Measurements from ENCODE around the gene DNMT1. TPM values are rescaled to one million over a fixed set of nuclear protein-coding genes. Genes with fewer than 3 reads are reported as not detected.

The DNMT1 gene
- total and polyA plus RNA-seq, 5 experiments from 2014 or later = 93.7 to 231 (median 146) TPM

DNA sequence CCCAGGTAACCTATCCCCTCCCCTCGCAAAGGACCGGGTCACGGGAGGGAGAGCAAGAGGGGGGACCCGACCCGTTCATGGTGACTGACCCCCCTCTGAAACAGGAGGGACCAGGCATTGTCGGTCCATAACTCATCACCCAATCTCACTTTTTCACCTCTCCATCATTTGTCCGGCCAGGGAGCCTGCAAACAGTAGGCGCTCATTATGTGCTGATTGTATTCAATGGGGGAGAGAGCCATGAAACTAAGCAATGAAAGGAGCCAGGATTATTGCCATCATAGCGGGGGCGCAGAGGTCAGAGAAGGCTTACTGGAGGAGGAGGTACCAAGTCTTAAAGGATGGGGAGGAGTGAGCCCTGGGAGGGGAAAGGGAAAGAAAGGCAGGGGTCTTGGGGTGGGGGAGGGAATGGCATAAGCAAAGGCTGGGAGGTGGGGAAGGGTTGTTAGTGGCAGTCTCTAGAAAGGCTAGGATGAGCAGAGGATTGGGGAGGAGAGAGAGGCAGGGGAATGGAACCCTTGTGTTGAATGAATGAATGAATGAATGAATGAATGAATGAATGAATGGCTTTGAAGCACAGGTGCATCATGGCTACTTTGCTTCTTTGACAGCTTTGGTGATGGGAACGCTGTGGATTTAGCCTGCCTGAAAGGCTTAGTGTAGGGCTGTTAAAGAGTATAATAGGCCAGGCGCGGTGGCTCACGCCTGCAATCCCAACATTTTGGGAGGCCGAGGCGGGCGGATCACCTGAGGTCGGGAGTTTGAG is 107.3 kb downstream of the DNMT1 start:
- ATAC-seq = no peak
- peak overlapping the region in 9 of 10 donors; percentile 15 to 93 (median 82) for H3K27ac Mint-ChIP-seq
- POLR2A ChIA-PET = interaction anchor here (0.5 to 1.0 kb wide), 3 partner anchors 10 to 38 kb away, joined by 3 to 4 read pairs (median 3); no protein-coding TSS in a partner anchor

GRCh38 chr19:10086591-10087192 is 108.1 kb downstream of the DNMT1 start:
- Mint-ChIP-seq H3K9me3 (no peaks in the 10 kb centered on the region), H3K4me3 (peak overlapping the region; percentile 70 to 94 (median 84)), H3K27ac (peak overlapping the region in 9 of 10 donors; percentile 52 to 91 (median 74)), H3K4me1 (peaks cover 10 to 21% (median 12%) of the 10 kb centered on the region in 4 donors), H3K27me3 (no peaks in the 10 kb centered on the region), H3K36me3 (peaks cover 0 to 23% (median 0%) of the 10 kb centered on the region in 3 donors)
- ATAC-seq (peak; percentile 17 to 24), DNase-seq (peak in 3 of 10 donors; percentile 30 to 49 (median 30))
- POLR2A ChIA-PET = interaction anchor here (1.0 to 1.3 kb wide), 2 partner anchors 11 to 16 kb away, joined by 3 to 7 read pairs; partner anchors contain the start of gene ANGPTL6

More for the DNA sequence above, 107.3 kb downstream of the DNMT1 start:
- peaks cover 13 to 24% (median 16%) of the 10 kb centered on the region in 4 donors for H3K4me1 Mint-ChIP-seq
- peak overlapping the region; percentile 70 to 94 (median 84) for H3K4me3 Mint-ChIP-seq
- peaks cover 0 to 29% (median 0%) of the 10 kb centered on the region in 3 donors for H3K36me3 Mint-ChIP-seq
- H3K27me3 Mint-ChIP-seq = no peaks in the 10 kb centered on the region
- no peak for DNase-seq
- no peaks in the 10 kb centered on the region for H3K9me3 Mint-ChIP-seq

GRCh38 chr19:10085641-10086590 is 108.8 kb downstream of the DNMT1 start, which contains the start of gene SHFL:
TSS of gene SHFL (plus strand) at chr19:10086317. CDS start at chr19:10086428, 111 bp downstream.
- Mint-ChIP-seq H3K36me3 (peaks cover 0 to 19% (median 0%) of the 10 kb centered on the region in 3 donors), H3K4me1 (peaks cover 8 to 18% (median 9%) of the 10 kb centered on the region in 4 donors), H3K27me3 (no peaks in the 10 kb centered on the region), H3K4me3 (peak within 1 kb of the TSS; percentile 83 to 94 (median 86)), H3K27ac (peak within 1 kb of the TSS; percentile 66 to 95 (median 92)), H3K9me3 (no peaks in the 10 kb centered on the region)
- peak; percentile 91 to 94 for ATAC-seq
- POLR2A ChIA-PET = interaction anchor here (0.7 to 1.7 kb wide), 5 partner anchors 10 to 106 kb away, joined by 3 to 7 read pairs (median 5); partner anchors contain the start of genes ANGPTL6 and PPAN
- DNase-seq = peak; percentile 74 to 91 (median 84)

DNA sequence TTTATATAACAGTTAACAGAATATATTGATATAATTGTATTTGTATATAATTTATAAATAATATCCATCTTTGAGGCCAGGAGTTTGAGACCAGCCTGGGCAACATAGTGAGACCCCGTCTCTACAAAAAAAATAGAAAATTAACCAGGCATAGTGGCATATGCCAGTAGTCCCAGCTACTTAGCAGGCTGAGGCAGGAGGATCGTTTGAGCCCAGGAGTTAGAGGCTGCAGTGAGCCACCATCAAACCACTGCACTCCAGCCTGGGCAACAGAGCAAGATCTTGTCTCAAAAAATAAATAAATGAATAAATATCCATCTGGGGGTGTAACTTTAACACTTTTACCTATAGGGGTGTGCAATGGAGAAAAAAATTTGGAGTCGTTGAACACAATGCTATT is 110.0 kb downstream of the DNMT1 start:
- H3K9me3 Mint-ChIP-seq = no peaks in the 10 kb centered on the region

DNA sequence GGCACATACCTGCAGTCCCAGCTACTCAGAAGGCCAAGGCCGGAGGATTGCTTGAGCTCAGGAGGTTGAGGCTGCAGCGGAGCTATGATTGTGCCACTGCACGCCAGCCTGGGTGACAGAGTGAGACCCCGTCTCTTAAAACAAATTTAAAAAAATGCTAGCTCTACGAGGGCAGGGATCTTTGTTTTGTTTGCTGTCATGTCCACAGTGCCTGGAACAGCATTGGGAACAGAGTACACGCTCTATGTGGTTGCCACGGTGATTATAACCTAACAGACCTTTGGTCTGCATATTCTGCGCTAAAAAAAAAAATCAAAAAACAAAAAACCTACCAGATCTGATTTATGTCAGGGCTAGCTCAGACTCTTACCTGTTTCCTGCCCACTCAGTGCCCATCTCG is 110.8 kb downstream of the DNMT1 start:
- Mint-ChIP-seq H3K36me3 (peaks cover 0 to 8% (median 0%) of the 10 kb centered on the region in 3 donors), H3K9me3 (no peaks in the 10 kb centered on the region), H3K27me3 (no peaks in the 10 kb centered on the region), H3K4me1 (peaks cover 6 to 13% (median 9%) of the 10 kb centered on the region in 4 donors), H3K27ac (peak overlapping the region in 8 of 10 donors; percentile 1 to 77 (median 54)), H3K4me3 (peak overlapping the region in 4 of 10 donors; percentile 3 to 39 (median 20))
- no peak for ATAC-seq
- POLR2A ChIA-PET = interaction anchor here (0.6 to 1.9 kb wide), 4 partner anchors 11 to 59 kb away, joined by 3 to 7 read pairs (median 4); partner anchors contain the start of gene PPAN
- no peak for DNase-seq

More for the DNA sequence above, 110.0 kb downstream of the DNMT1 start:
- H3K4me1 Mint-ChIP-seq = peaks cover 6 to 13% (median 9%) of the 10 kb centered on the region in 4 donors
- H3K4me3 Mint-ChIP-seq = peak overlapping the region; percentile 27 to 89 (median 86)
- H3K36me3 Mint-ChIP-seq = peaks cover 0 to 13% (median 0%) of the 10 kb centered on the region in 3 donors
- POLR2A ChIA-PET = interaction anchor here (1.0 to 1.9 kb wide), 4 partner anchors 10 to 21 kb away, joined by 3 to 7 read pairs (median 4); partner anchors contain the start of gene PPAN
- DNase-seq = no peak
- no peak for ATAC-seq
- no peaks in the 10 kb centered on the region for H3K27me3 Mint-ChIP-seq
- H3K27ac Mint-ChIP-seq = peak overlapping the region in 9 of 10 donors; percentile 80 to 95 (median 92)

Small RNA genes within 50 kb of the gene (microRNA-seq; reads per million reads assigned to microRNA genes)
- not detected for gene MIR4322 (ENCODE audit: borderline microRNAs expressed)

Other genes starting within 250 kb of the DNMT1 start
- not detected for gene COL5A3, start 184.4 kb downstream of the DNMT1 start, total RNA-seq
- not detected for gene COL5A3, start 184.4 kb downstream of the DNMT1 start, polyA plus RNA-seq
- gene RDH8, start 181.5 kb downstream of the DNMT1 start, total RNA-seq = not detected
- gene RDH8, start 181.5 kb downstream of the DNMT1 start, polyA plus RNA-seq = not detected
- gene SHFL, start 108.6 kb downstream of the DNMT1 start, total RNA-seq = 100 to 1,000 TPM; 109 to 113 TPM
- gene SHFL, start 108.6 kb downstream of the DNMT1 start, polyA plus RNA-seq = 10 to 100 TPM; 32.0 to 51.3 (median 34.6) TPM
- 1 to 10 TPM; 1.3 to 1.8 TPM for gene ANGPTL6, start 92.3 kb downstream of the DNMT1 start, total RNA-seq
- gene ANGPTL6, start 92.3 kb downstream of the DNMT1 start, polyA plus RNA-seq = under 1 TPM; 0.54 to 0.82 (median 0.65) TPM
- 100 to 1,000 TPM; 109 to 122 TPM for gene PPAN, start 88.6 kb downstream of the DNMT1 start, total RNA-seq
- 10 to 100 TPM; 15.7 to 42.7 (median 25.8) TPM for gene PPAN, start 88.6 kb downstream of the DNMT1 start, polyA plus RNA-seq
- gene P2RY11, start 83.3 kb downstream of the DNMT1 start, total RNA-seq = 10 to 100 TPM; 61.4 to 68.0 TPM
- gene P2RY11, start 83.3 kb downstream of the DNMT1 start, polyA plus RNA-seq = 1 to 10 TPM; 2.2 to 4.2 (median 2.9) TPM
- 100 to 1,000 TPM; 363 to 378 TPM for gene EIF3G, start 75.1 kb downstream of the DNMT1 start, total RNA-seq
- gene EIF3G, start 75.1 kb downstream of the DNMT1 start, polyA plus RNA-seq = 100 to 1,000 TPM; 226 to 282 (median 269) TPM
- 1 to 10 TPM; 3.0 TPM for gene S1PR2, start 36.4 kb upstream of the DNMT1 start, total RNA-seq
- under 1 TPM; 0.18 to 0.60 (median 0.48) TPM for gene S1PR2, start 36.4 kb upstream of the DNMT1 start, polyA plus RNA-seq
- gene MRPL4, start 57.3 kb upstream of the DNMT1 start, total RNA-seq = 10 to 100 TPM; 47.9 to 50.8 TPM
- gene MRPL4, start 57.3 kb upstream of the DNMT1 start, polyA plus RNA-seq = 10 to 100 TPM; 25.3 to 50.6 (median 31.3) TPM
- gene ICAM1, start 76.2 kb upstream of the DNMT1 start, total RNA-seq = 1 to 10 TPM; 1.9 to 2.0 TPM
- 1 to 10 TPM; 1.2 to 3.9 (median 2.8) TPM for gene ICAM1, start 76.2 kb upstream of the DNMT1 start, polyA plus RNA-seq
- under 1 TPM in 1 of 2 experiments, not detected in 1; 0.57 TPM for gene ICAM4, start 92.0 kb upstream of the DNMT1 start, total RNA-seq
- gene ICAM4, start 92.0 kb upstream of the DNMT1 start, polyA plus RNA-seq = under 1 TPM in 2 of 3 donors, not detected in 1; 0.22 to 0.42 TPM
- gene ICAM5, start 95.0 kb upstream of the DNMT1 start, total RNA-seq = not detected
- not detected for gene ICAM5, start 95.0 kb upstream of the DNMT1 start, polyA plus RNA-seq
- gene ZGLP1, start 114.9 kb upstream of the DNMT1 start, total RNA-seq = 10 to 100 TPM; 10.0 to 12.2 TPM
- under 1 TPM in 1 of 3 donors, not detected in 2; 0.27 TPM for gene ZGLP1, start 114.9 kb upstream of the DNMT1 start, polyA plus RNA-seq
- gene FDX2, start 121.1 kb upstream of the DNMT1 start, total RNA-seq = 10 to 100 TPM; 11.9 to 14.9 TPM
- gene FDX2, start 121.1 kb upstream of the DNMT1 start, polyA plus RNA-seq = 10 to 100 TPM; 14.3 to 26.7 (median 18.4) TPM
- gene RAVER1, start 138.6 kb upstream of the DNMT1 start, total RNA-seq = 10 to 100 TPM; 52.1 to 55.8 TPM
- 10 to 100 TPM; 11.2 to 23.6 (median 17.5) TPM for gene RAVER1, start 138.6 kb upstream of the DNMT1 start, polyA plus RNA-seq
- gene ICAM3, start 144.7 kb upstream of the DNMT1 start, total RNA-seq = 100 to 1,000 TPM; 122 to 127 TPM
- 100 to 1,000 TPM; 214 to 229 (median 221) TPM for gene ICAM3, start 144.7 kb upstream of the DNMT1 start, polyA plus RNA-seq
- 100 to 1,000 TPM; 313 to 319 TPM for gene TYK2, start 185.6 kb upstream of the DNMT1 start, total RNA-seq
- 10 to 100 TPM; 33.4 to 50.3 (median 43.9) TPM for gene TYK2, start 185.6 kb upstream of the DNMT1 start, polyA plus RNA-seq
- gene CDC37, start 208.6 kb upstream of the DNMT1 start, total RNA-seq = 100 to 1,000 TPM; 155 to 158 TPM
- gene CDC37, start 208.6 kb upstream of the DNMT1 start, polyA plus RNA-seq = 10 to 100 TPM; 63.2 to 81.1 (median 65.6) TPM
- gene PDE4A, start 225.6 kb upstream of the DNMT1 start, total RNA-seq = under 1 TPM; 0.88 to 0.99 TPM
- gene PDE4A, start 225.6 kb upstream of the DNMT1 start, polyA plus RNA-seq = 1 to 10 TPM in 2 of 3 donors, under 1 TPM in 1; 0.33 to 2.5 (median 1.9) TPM

Data from naive thymus-derived CD8-positive, alpha-beta T cell (primary cell).